GM21526 (cell line): ENCODE measurements around the gene GZMM.

ENCODE experiments used
- ATAC-seq: cut with Tn5 transposase; IDR thresholded peaks from one replicate; pipeline ENCODE4 v1.9.1; 2021; ENCODE audit warnings: moderate library complexity; ENCODE audit not compliant: unreplicated experiment, low FRiP score

The GZMM gene

GRCh38 chr19:543910-544608 lies at the start of gene GZMM:
Gene GZMM, plus strand, starts transcription at chr19:544053. Its CDS starts 19 bp downstream, at chr19:544072.
- ATAC-seq = no peak

- ATAC-seq = no peak
Measured at GRCh38 chr19:494171-495080, 49.4 kb upstream of the GZMM start.

GRCh38 chr19:495081-495401 lies 48.8 kb upstream of the GZMM start:
- no peak for ATAC-seq

GRCh38 chr19:495402-496111 lies 48.3 kb upstream of the GZMM start:
- no peak for ATAC-seq

GRCh38 chr19:496112-496665 lies 47.7 kb upstream of the GZMM start, which contains the start of gene MADCAM1:
Gene MADCAM1, plus strand, starts transcription at chr19:496486. Its CDS starts 14 bp downstream, at chr19:496500.
- ATAC-seq = no peak

GRCh38 chr19:496986-497385 lies 46.9 kb upstream of the GZMM start:
- ATAC-seq = no peak

- ATAC-seq = no peak
Measured at GRCh38 chr19:497491-497868, 46.4 kb upstream of the GZMM start.

GRCh38 chr19:497869-498510 lies 45.9 kb upstream of the GZMM start:
- no peak for ATAC-seq

GRCh38 chr19:498511-498891 lies 45.4 kb upstream of the GZMM start:
- no peak for ATAC-seq

- ATAC-seq = no peak
Measured at GRCh38 chr19:498977-499623, 44.8 kb upstream of the GZMM start.

- ATAC-seq = no peak
Measured at GRCh38 chr19:501646-502045, 42.2 kb upstream of the GZMM start.

GRCh38 chr19:504616-505015 lies 39.2 kb upstream of the GZMM start:
- ATAC-seq = no peak

GRCh38 chr19:506404-507285 lies 37.2 kb upstream of the GZMM start:
- ATAC-seq = peak; percentile 54

- peak; percentile 47 for ATAC-seq
Measured at GRCh38 chr19:507286-508203, 36.3 kb upstream of the GZMM start, which contains the start of gene TPGS1. Gene TPGS1, plus strand, starts transcription at chr19:507497. Its CDS starts 10 bp downstream, at chr19:507507.

GRCh38 chr19:508204-509150 lies 35.4 kb upstream of the GZMM start:
- ATAC-seq = no peak

GRCh38 chr19:510606-511100 lies 33.2 kb upstream of the GZMM start:
- peak; percentile 29 for ATAC-seq
